Activated CD8-positive, alpha-beta memory T cell treated with anti-CD3 and anti-CD28 coated beads for 4 hours (primary cell): ENCODE measurements around the gene ST8SIA6.
"Not testable (repeated sequence)": the region's sequence is repeated elsewhere in the genome, so short reads cannot be mapped to it uniquely, and the experiment has no call there.

Experiments used
- DNase-seq, 2 donors: peaks; one replicate each; pipeline ENCODE4 v3.0.0-alpha.2; 2020; ENCODE audit warnings: low read depth in 2 of 2

Gene ST8SIA6

GRCh38 chr10:17344206-17344605, 110.2 kb downstream of the ST8SIA6 start:
- DNase-seq = no peak

- no peak for DNase-seq
Observed at GRCh38 chr10:17343118-17343517, 111.3 kb downstream of the ST8SIA6 start.

DNA sequence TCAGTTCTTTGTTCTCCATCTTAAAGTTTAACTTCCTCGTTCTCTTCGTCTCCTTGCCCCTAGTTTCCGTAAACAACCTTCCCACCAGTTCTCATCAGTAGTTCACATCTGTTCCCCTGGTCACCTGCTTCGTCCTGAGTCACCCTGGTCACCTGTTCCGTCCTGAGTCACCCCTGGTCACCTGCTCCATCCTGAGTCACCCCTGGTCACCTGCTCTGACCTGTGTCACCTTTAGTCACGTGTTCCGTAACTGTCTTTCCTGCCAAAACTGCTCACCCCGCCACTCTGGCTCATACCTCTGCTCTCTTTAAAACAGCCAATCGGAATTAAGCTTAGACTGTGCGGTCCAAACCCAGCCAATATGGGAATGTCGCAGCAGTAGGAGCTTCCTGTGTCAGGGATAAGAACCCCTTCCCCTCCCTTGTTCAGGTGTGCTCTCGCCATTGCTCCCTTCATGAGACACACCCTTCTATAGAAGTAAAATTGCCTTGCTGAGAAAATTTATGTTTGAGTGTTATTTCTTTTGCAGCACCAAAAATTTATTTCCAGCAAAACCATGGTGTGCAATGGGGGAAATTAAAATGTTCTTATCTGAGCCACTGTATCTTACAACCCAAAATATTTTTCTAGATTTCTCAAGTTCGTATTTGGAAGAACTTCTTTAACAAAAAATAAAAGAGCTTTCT, 114.1 kb downstream of the ST8SIA6 start:
- no peak for DNase-seq

DNA sequence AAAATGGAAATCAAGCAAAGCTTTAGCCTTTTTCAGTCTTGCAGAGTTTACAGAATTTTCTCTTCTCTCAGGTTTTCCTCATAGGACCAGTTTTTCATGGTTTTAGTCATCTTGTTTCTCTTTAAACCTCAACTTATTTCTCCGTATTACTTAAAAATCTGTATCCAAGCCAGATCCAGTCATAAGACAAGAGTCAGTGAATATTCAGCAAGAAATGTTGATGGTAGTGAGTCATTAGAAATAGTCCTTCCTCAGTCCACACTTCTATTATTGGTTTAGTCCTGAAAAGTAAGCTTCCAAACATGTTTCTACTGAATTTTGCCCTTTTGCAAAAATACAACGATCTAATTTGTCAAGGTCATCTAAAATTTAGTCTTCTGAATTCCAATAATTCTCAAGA, 119.3 kb downstream of the ST8SIA6 start:
- no peak for DNase-seq

- DNase-seq = no peak
Observed at GRCh38 chr10:17330501-17330900, 123.9 kb downstream of the ST8SIA6 start.

DNA sequence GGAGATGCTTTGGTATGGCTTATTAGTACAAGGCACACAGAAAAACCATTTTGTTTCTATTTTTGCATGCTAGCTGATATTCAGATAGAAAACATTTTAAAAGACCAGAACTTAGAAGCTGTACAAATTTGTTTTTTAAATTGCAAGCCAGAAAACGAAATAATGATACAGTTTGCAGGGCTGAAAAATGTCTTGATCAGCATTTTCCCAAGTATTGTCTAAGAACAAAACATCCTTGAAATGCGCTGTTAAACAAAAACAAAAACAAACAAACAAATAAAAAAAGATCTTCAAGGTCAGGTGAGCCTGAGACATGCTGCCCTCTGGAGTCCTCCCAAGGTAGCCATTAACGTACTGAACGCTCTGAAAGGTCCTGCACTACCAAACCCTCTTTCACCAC, 128.0 kb downstream of the ST8SIA6 start:
- no peak for DNase-seq

DNA sequence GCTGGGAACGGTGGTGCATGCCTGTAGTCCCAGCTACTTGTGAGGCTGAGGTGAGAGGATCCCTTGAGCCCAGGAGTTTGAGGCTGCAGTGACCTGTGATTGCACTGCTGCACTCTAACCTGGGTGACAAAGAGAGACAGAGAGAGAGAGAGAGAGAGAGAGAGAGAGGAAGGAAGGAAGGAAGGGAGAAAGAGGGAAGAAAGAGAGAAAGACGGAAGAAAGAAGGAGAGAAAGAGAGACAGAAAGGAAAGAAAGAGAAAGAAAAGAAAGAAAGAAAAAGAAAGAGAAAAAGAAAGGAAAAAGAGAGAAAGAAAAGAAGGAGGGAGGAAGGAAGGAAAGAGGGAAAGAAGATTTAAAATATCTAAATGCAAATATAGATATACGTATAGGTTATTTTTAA, 132.4 kb downstream of the ST8SIA6 start:
- not testable (repeated sequence) for DNase-seq

DNA sequence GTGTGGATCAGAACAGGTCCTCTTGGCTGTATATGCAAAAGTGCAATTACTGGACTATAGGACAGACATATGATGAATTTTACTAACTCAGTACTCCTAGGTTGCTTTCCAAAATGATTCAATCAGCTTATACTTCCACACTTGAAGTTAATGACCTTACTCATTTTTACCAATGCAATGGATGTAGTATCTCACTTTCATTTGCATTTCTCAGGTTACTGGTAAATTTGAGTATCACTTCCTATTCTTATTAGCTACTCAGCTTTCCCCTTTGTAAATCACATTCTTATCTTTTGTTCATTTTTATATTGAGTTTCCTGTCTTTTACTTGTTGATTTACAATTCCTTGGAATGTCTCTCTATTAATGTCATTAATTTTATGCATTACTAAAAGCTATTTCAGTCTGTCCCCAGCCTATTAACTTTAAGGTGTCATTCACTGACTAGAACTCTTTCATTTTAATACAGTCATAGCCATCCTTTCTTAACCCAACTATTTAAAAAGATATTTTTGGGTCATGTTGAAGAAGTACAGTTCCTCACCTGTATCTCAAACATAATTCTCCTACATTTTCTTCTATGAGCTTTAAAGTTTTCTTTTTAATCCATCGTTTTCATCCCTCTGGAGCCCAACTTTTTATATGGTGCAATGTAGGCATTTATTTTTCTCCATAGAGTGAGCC, 137.8 kb downstream of the ST8SIA6 start:
- DNase-seq = no peak

DNA sequence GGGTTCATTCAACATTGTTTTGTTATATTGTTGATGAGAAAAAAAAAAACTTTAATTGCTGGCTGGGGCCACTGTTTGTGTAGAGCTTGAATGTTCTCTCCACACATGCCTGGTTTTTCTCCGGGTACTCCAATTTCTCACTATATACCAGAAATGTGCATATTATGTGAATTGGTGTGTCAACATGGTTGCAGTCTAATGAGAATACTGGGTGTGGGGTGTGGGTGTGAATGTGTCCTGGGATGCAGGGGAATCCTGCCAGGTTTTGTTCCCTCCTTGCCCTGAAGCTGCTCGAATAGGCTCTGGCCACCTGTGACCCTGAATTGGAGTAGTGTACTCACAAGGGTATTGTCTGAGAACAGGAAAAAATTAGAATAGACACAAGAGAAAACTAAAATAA, 145.0 kb downstream of the ST8SIA6 start:
- DNase-seq = no peak

DNA sequence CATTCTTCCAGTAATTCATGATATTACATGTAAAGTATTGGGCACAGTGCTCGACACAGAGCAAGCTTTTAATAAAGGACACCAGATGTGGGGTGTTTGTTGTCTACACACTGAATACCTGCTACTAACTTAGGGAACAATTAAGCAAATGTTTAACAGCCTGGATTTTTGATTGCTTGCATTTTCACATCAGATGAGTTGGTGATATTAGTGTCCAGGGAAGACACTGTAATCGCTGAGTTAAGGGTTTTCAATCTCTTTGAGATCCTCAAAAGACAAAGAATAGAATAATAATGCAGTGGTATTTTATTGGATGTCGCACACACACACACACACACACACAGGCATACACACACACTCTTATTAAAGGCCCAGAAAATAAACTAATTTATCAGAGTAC, 147.3 kb downstream of the ST8SIA6 start:
- DNase-seq = no peak

DNA sequence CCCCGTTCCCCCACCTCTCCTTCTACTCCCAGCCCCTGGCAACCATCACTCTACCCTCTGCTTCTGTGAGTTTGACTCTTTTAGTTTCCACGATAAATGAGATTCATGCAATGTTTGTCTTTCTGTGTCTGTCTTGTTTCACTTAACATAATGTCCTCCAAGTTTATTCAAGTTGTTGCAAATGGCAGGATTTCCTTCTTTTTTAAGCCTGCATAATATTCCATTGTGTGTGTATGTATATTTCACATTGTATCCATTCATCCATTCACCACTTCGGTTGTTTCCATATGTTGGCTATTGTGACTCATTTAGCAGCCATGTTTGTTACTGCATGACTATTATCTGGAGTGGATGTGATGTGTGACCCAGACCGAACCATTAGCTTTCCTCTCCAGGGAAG, 162.0 kb downstream of the ST8SIA6 start:
- no peak for DNase-seq

- no peak for DNase-seq
Observed at GRCh38 chr10:17290226-17290625, 164.2 kb downstream of the ST8SIA6 start.

DNA sequence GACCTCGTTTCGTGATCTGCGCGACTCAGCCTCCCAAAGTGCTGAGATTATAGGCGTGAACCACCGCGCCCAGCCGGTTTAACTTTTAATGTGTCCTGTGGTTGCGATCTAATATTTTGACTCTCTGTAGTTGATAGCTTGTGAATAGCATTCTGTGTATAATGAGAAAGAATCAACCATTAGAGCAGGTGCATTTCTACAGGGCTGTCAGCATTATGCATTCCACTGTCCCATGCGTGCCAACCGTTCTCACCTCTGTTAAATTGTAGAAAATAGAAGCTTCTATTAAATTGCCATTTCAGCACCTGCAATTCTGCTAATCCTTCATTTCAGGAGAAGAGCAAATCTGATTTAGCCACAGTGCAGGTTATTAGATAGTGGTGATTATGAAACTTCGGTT, 164.6 kb downstream of the ST8SIA6 start:
- DNase-seq = no peak

DNA sequence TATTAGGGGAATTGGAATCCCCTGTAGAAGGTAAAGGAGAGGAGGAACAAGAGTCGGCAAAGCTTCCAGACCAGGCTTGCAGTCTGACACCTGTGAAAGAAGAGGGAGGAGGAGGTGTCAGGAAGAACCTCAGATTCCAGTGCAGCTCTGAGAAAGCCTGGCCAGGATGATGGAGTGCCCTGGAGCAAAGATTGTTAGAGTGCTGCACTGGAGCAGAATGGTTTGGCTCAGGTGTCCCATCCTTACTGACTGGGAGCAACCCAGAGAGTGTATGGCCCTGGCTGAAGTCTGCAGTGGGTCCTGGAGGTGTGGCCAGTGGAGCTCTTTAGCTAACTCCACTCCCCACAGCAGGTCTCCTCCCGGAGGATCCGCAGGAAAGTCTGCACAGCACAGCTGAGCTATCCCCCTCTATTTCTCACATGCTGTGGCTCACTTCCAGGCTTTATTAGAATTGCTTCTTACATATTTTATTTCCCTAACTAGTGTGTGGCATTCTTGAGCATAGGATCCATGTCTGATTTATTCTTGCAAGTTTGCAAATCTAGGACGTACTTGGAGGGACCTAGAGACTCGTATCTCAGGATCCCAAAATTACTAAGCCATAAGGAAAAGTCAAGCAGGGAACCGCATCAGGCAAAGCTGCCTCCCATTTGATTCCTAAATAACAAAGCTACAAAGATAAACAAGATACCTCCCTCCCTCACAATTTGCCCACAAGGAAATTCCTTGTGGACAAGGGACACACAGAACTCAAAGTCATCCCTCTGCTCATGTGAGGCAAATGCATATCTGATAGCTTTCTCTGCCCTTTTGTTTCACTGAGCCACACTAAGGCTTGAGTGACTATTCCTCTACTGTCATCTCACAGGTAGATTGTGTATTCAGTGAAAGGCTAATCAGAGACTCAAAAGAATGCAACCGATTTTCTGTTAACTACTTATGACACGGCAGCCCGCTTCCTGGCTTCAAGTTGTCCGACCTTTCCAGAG, 167.5 kb downstream of the ST8SIA6 start:
- DNase-seq = no peak

DNA sequence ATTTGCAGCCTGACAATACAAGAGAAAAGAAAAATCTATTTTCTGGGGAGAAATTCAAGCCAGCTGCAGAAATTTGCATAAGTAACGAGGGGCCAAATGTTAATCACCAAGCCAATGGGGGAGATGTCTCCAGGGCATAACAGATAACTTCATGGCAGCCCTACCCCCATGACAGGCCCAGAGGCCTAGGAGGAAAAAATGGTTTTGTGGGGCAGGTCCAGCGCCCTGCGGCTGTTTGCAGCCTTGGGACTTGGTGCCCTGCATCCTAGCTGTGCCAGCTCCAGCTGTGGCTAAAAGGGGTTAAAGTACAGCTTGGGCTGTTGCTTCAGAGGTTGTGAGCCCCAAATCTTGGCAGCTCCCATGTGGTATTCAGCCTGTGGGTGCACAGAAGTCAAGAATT, 172.1 kb downstream of the ST8SIA6 start:
- no peak for DNase-seq

GRCh38 chr10:17278607-17279240, 175.7 kb downstream of the ST8SIA6 start:
- no peak for DNase-seq

GRCh38 chr10:17276756-17277424, 177.5 kb downstream of the ST8SIA6 start:
- DNase-seq = no peak

DNA sequence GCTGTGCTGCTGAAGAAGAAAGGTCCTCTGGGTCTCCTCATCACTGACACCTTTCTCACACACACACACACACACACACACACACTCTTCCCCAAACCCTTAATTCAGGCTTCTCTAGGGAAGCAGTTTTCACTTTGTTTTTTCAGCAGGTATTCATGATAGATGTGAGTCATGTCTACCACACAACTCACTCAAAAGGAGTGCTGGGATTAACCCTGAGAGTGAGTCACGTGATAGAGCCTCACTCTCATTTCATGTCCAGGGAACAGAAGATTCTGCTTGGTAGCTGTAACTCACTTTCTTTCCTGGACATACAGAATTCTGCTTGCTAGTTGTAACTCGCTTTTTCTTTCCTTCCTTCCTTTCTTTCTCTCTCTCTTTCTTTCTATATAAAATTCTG, 181.0 kb downstream of the ST8SIA6 start:
- DNase-seq = no peak

DNA sequence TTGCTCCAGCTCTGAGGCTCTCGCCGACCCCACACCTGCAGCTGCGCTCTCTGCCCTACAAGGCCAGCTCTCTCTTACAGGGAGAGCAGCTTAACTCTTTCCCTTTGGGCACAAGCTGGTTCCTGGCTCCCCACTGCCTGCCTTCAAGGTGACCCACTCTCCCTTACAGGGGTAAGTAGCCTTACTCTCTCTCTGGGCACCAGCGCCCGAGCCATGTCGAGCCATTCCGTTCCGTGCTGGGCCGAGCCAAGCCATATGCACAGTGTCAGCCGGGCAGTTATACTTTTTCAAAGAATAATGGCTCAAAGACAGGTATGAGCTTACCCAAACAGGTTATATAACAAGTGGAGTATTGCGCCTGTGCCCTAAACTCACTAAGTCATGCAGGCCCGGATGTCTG, 181.7 kb downstream of the ST8SIA6 start:
- DNase-seq = no peak
